Neural cell (in vitro differentiated cells): ENCODE data around the gene LARGE1. TPM values are rescaled to one million over a fixed set of nuclear protein-coding genes. Genes with fewer than 3 reads are reported as not detected.

Experiments
- H2AFZ ChIP-seq: fragments of 200-600, 300-800 bp; sonication (generic), shearing (Covaris generic); 2 replicates; pipeline ENCODE4 v1.6.0; 2014; ENCODE audit warnings: low read depth, mild to moderate bottlenecking, antibody characterized with exemption, low read length, moderate library complexity
- H3F3A ChIP-seq: fragments of 200-600 bp; shearing (Covaris generic); 2 replicates; pipeline ENCODE4 v1.6.1; 2016; ENCODE audit warnings: mild to moderate bottlenecking, moderate library complexity, mixed read lengths, antibody characterized with exemption, low read length; ENCODE audit not compliant: insufficient read depth, poor library complexity, severe bottlenecking
- H3K27ac ChIP-seq: fragments of 200-600, 300-800 bp; sonication (generic), shearing (Covaris generic); 2 replicates; pipeline ENCODE4 v1.5.1; 2014; ENCODE audit warnings: mild to moderate bottlenecking, low read length, moderate library complexity
- H3K27me3 ChIP-seq: fragments of 300-800, 200-600 bp; sonication (generic), shearing (Covaris generic); 2 replicates; pipeline ENCODE4 v1.6.0; 2014; ENCODE audit warnings: mild to moderate bottlenecking, low read depth, low read length, moderate library complexity; ENCODE audit not compliant: insufficient read depth
- H3K36me3 ChIP-seq: fragments of 300-800, 200-600 bp; sonication (generic), shearing (Covaris generic); 2 replicates; pipeline ENCODE4 v1.5.1; 2014; ENCODE audit warnings: mild to moderate bottlenecking, antibody characterized with exemption, low read length, moderate library complexity; ENCODE audit not compliant: insufficient read depth
- H3K4me2 ChIP-seq: fragments of 300-800, 200-600 bp; sonication (generic), shearing (Covaris generic); 2 replicates; pipeline ENCODE4 v1.6.0; 2014; ENCODE audit warnings: mild to moderate bottlenecking, low read length
- H3K4me3 ChIP-seq: fragments of 300-800, 200-600 bp; sonication (generic), shearing (Covaris generic); 2 replicates; pipeline ENCODE4 v1.5.1; 2014; ENCODE audit warnings: mild to moderate bottlenecking, low read length, moderate library complexity
- H3K79me2 ChIP-seq: fragments of 200-600 bp; shearing (Covaris generic); replicated peaks from 2 replicates; pipeline ENCODE4 v1.6.0; 2014; ENCODE audit warnings: mild to moderate bottlenecking, low read length, moderate library complexity; ENCODE audit not compliant: insufficient read depth
- H3K9ac ChIP-seq: fragments of 300-800, 200-600 bp; sonication (generic), shearing (Covaris generic); 2 replicates; pipeline ENCODE4 v1.6.1; 2016; ENCODE audit warnings: mild to moderate bottlenecking, low read length, mixed read lengths
- H3K9me2 ChIP-seq: fragments of 200-600 bp; shearing (Covaris generic); 2 replicates; pipeline ENCODE4 v1.6.1; 2016; ENCODE audit warnings: mild to moderate bottlenecking, low read length, mixed read lengths; ENCODE audit not compliant: insufficient read depth
- H3K9me3 ChIP-seq: fragments of 200-600, 300-800 bp; sonication (generic), shearing (Covaris generic); 2 replicates; pipeline ENCODE4 v1.6.1; 2016; ENCODE audit warnings: mild to moderate bottlenecking, mixed run types, low read length, moderate library complexity, mixed read lengths
- H4K20me1 ChIP-seq: fragments of 200-600 bp; shearing (Covaris generic); 2 replicates; pipeline ENCODE4 v1.6.1; 2016; ENCODE audit warnings: mild to moderate bottlenecking, mixed run types; ENCODE audit not compliant: insufficient read depth
- EP300 ChIP-seq: fragments of 450-650 bp; conservative IDR thresholded peaks from 2 replicates; pipeline ENCODE4 v1.6.1; 2014; ENCODE audit warnings: antibody characterized with exemption, mild to moderate bottlenecking, moderate library complexity; ENCODE audit not compliant: poor library complexity, severe bottlenecking
- EZH2 ChIP-seq: fragments of 200-600, 300-800 bp; shearing (Covaris generic), sonication (generic); IDR thresholded peaks from 2 replicates; pipeline ENCODE4 v1.6.1; 2014; ENCODE audit warnings: antibody characterized with exemption, low read length, borderline replicate concordance, mild to moderate bottlenecking; ENCODE audit not compliant: insufficient read depth, poor library complexity, severe bottlenecking
- MXI1 ChIP-seq: fragments of 450-650 bp; conservative IDR thresholded peaks from 2 replicates; pipeline ENCODE4 v1.6.1; 2014; ENCODE audit warnings: antibody characterized with exemption, mild to moderate bottlenecking; ENCODE audit not compliant: poor library complexity, severe bottlenecking
- POLR2AphosphoS5 ChIP-seq: IDR thresholded peaks from 2 replicates; pipeline ENCODE4 v1.6.1; 2012
- RAD21 ChIP-seq: fragments of 450-650 bp; conservative IDR thresholded peaks from 2 replicates; pipeline ENCODE4 v1.6.1; 2014; ENCODE audit warnings: antibody characterized with exemption, mild to moderate bottlenecking, moderate library complexity
- SMC3 ChIP-seq: fragments of 450-650 bp; conservative IDR thresholded peaks from 2 replicates; pipeline ENCODE4 v1.6.1; 2014; ENCODE audit warnings: antibody characterized with exemption, mild to moderate bottlenecking, moderate library complexity; ENCODE audit not compliant: poor library complexity
- TAF1 ChIP-seq: IDR thresholded peaks from 2 replicates; pipeline ENCODE4 v1.6.1; 2012; ENCODE audit warnings: low read depth
- polyA plus RNA-seq: library from polyadenylated mRNA; depleted of rRNA; stranded (reverse); fragments of >200 nt; gene quantifications from 2 replicates; pipeline ENCODE4 v1.2.3, GENCODE V29; 2014
- TF ChIP-seq, protein P1 (sequence below): fragments of 450-650 bp; IDR thresholded peaks from 2 replicates; pipeline ENCODE4 v1.5.1; 2014; ENCODE audit warnings: antibody characterized with exemption, mild to moderate bottlenecking, moderate library complexity; ENCODE audit not compliant: poor library complexity, severe bottlenecking
- TF ChIP-seq, protein P2 (sequence below): IDR thresholded peaks from 2 replicates; pipeline ENCODE4 v1.6.1; 2012; ENCODE audit warnings: borderline replicate concordance

LARGE1 gene
- polyA plus RNA-seq, 1 donor from 2014 or later, result 27.5 TPM

DNA sequence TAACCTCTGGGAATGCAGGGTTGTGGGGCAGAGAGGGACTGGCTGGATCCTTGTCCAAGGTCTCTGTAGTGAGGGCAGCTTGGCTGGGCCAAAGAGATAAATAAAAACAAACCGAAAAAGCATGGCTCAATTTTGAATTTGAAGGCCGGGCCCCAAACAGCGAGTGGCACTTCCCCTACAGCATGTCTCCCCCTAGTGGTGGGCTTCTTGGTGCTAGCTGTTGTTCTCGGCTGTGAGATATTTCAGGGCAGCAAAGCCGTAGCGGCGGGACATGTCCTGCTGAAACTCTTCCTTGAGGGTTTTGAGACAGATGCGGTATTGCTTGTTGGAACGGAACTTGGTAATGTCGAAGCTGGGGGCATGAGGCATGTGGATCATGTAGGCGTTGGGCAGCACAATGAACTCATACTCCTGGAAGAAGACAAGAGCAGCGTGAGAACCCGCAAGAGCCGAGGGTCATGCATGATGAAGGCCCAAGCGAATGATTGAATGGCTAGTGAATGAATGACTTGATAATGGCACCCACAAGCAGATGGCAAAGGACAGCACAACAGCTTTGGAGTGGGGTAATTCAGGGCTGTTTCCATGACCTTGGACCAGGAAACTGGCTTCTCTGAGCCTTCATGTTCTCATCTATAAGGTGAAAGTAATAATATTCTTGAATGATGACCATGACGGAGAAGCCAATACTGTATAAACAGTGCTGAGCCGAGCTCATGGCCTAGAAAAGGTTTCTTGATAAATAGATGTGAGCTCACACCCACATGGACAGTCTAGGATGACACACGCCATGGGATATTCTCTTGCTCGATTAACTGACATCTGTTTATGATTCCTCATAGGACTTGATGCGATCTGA lies 645.8 kb downstream of the LARGE1 start:
- Histone ChIP-seq H3K36me3 (peaks cover 4% of the 10 kb centered on the region), H3K27ac (no peak overlapping the region), H2AFZ (no peak overlapping the region), H3F3A (no peaks in the 10 kb centered on the region), H4K20me1 (no peaks in the 10 kb centered on the region), H3K9ac (no peak overlapping the region), H3K9me3 (no peaks in the 10 kb centered on the region), H3K4me2 (no peak overlapping the region), H3K27me3 (no peaks in the 10 kb centered on the region), H3K4me3 (no peak overlapping the region), H3K79me2 (no peaks in the 10 kb centered on the region), H3K9me2 (no peaks in the 10 kb centered on the region)
- TF ChIP-seq EZH2, result no peak
- TF ChIP-seq, protein P1, sequence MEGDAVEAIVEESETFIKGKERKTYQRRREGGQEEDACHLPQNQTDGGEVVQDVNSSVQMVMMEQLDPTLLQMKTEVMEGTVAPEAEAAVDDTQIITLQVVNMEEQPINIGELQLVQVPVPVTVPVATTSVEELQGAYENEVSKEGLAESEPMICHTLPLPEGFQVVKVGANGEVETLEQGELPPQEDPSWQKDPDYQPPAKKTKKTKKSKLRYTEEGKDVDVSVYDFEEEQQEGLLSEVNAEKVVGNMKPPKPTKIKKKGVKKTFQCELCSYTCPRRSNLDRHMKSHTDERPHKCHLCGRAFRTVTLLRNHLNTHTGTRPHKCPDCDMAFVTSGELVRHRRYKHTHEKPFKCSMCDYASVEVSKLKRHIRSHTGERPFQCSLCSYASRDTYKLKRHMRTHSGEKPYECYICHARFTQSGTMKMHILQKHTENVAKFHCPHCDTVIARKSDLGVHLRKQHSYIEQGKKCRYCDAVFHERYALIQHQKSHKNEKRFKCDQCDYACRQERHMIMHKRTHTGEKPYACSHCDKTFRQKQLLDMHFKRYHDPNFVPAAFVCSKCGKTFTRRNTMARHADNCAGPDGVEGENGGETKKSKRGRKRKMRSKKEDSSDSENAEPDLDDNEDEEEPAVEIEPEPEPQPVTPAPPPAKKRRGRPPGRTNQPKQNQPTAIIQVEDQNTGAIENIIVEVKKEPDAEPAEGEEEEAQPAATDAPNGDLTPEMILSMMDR, result peak; percentile 11

DNA sequence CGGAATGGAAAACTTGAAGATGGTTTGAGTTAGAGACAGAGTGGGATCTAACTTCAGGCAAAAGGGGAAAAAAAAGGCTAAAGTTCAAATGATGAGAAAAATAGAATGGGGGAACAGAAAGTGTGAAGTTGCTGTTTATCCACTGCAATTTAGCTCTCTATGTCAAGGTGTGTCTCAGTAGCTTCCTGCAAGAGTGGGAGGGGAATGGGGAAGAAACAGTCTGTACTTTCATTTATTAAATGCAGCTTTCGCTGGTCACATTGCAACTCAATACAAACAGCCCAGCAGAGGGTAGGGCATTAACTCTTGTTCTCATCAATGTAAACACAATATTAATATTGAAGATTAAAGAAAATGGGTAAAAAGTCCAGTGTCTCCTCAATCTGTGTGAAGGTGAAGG lies 647.4 kb downstream of the LARGE1 start:
- Histone ChIP-seq H3K79me2 (no peaks in the 10 kb centered on the region), H3K4me3 (no peak overlapping the region), H2AFZ (no peak overlapping the region), H3K4me2 (no peak overlapping the region), H3K27me3 (no peaks in the 10 kb centered on the region), H3K9me3 (no peaks in the 10 kb centered on the region), H3K9me2 (no peaks in the 10 kb centered on the region), H3K36me3 (peaks cover 4% of the 10 kb centered on the region), H3K27ac (no peak overlapping the region), H3K9ac (no peak overlapping the region), H3F3A (no peaks in the 10 kb centered on the region), H4K20me1 (no peaks in the 10 kb centered on the region)
- no peak for TF ChIP-seq TAF1
- TF ChIP-seq, protein P1, result no peak
- TF ChIP-seq RAD21, result no peak
- TF ChIP-seq EZH2, result no peak
- no peak for TF ChIP-seq SMC3
- no peak for TF ChIP-seq MXI1
- no peak for TF ChIP-seq POLR2AphosphoS5
- TF ChIP-seq EP300, result no peak
- TF ChIP-seq, protein P2, sequence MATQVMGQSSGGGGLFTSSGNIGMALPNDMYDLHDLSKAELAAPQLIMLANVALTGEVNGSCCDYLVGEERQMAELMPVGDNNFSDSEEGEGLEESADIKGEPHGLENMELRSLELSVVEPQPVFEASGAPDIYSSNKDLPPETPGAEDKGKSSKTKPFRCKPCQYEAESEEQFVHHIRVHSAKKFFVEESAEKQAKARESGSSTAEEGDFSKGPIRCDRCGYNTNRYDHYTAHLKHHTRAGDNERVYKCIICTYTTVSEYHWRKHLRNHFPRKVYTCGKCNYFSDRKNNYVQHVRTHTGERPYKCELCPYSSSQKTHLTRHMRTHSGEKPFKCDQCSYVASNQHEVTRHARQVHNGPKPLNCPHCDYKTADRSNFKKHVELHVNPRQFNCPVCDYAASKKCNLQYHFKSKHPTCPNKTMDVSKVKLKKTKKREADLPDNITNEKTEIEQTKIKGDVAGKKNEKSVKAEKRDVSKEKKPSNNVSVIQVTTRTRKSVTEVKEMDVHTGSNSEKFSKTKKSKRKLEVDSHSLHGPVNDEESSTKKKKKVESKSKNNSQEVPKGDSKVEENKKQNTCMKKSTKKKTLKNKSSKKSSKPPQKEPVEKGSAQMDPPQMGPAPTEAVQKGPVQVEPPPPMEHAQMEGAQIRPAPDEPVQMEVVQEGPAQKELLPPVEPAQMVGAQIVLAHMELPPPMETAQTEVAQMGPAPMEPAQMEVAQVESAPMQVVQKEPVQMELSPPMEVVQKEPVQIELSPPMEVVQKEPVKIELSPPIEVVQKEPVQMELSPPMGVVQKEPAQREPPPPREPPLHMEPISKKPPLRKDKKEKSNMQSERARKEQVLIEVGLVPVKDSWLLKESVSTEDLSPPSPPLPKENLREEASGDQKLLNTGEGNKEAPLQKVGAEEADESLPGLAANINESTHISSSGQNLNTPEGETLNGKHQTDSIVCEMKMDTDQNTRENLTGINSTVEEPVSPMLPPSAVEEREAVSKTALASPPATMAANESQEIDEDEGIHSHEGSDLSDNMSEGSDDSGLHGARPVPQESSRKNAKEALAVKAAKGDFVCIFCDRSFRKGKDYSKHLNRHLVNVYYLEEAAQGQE, result no peak
